HepG2 (cell line): ENCODE results near the gene CBX2. TPM values are rescaled to one million over a fixed set of nuclear protein-coding genes. Genes with fewer than 3 reads are reported as not detected.

Experiments used
- ATAC-seq: fragments of 200-7000 bp; cut with Tn5 transposase; 3 replicates; pipeline ENCODE4 v1.9.1; 2020; ENCODE audit warnings: mild to moderate bottlenecking, moderate library complexity
- BruUV-seq: library from RNA; stranded (reverse); fragments of 400-500 nt; replicated peaks from 2 replicates; lab custom pipeline; 2021; lab: Mats Ljungman, UMichigan
- CTCF ChIA-PET: fragments of 300-600 bp; formaldehyde crosslinking; extraction: SDS; loops from one replicate; lab custom pipeline; 2021; ENCODE audit warnings: low total read pairs, inconsistent platforms, low intra/inter-chr PET ratio; lab: Yijun Ruan, JAX
- POLR2A ChIA-PET: fragments of 350-600 bp; sonication (Branson Sonifier 250); formaldehyde crosslinking; loops from one replicate; lab custom pipeline; 2020; ENCODE audit warnings: antibody characterized with exemption, inconsistent platforms; lab: Yijun Ruan, JAX
- DNase-seq: peaks from one replicate; pipeline ENCODE4 v3.0.0-alpha.2; 2015; ENCODE audit warnings: low spot score
- FAIRE-seq: peaks from 3 replicates; lab custom pipeline; 2011; peaks lifted over from hg19 to GRCh38; lab: Jason Lieb, UNC
- H2AFZ ChIP-seq: one replicate; pipeline ENCODE4 v1.6.1; 2011; ENCODE audit warnings: low read length, inconsistent platforms
- H3K27ac ChIP-seq: fragments of 300-600 bp; 3 replicates; pipeline ENCODE4 v1.8.0; 2011; ENCODE audit warnings: mixed run types, mild to moderate bottlenecking, mixed read lengths, low read length, inconsistent platforms; ENCODE audit not compliant: insufficient read depth; ENCODE audit errors: extremely low read length
- H3K27me3 ChIP-seq, 2 experiments: fragments of 200-600 bp in 1 of 2; 2 replicates in 1 of 2; 3 replicates in 1 of 2; pipeline versions ENCODE4 v1.6.0 to v1.8.0; 2011; ENCODE audit warnings: low read length in 2 of 2, mild to moderate bottlenecking in 2 of 2, moderate library complexity in 2 of 2, inconsistent platforms in 1 of 2; ENCODE audit not compliant: insufficient read depth in 2 of 2, control insufficient read depth in 1 of 2
- H3K36me3 ChIP-seq, 2 experiments: fragments of 200-600 bp in 1 of 2; replicated peaks in 1 of 2; 2 replicates in 1 of 2; 3 replicates in 1 of 2; pipeline versions ENCODE4 v1.5.1 to v1.8.0; 2011; ENCODE audit warnings: low read length in 2 of 2, inconsistent platforms in 1 of 2; ENCODE audit not compliant: insufficient read depth in 2 of 2, control insufficient read depth in 1 of 2
- H3K4me1 ChIP-seq: 2 replicates; pipeline ENCODE4 v1.5.1; 2012; ENCODE audit warnings: low read length, inconsistent platforms; ENCODE audit not compliant: insufficient read depth
- H3K4me2 ChIP-seq: 2 replicates; pipeline ENCODE4 v1.6.0; 2011; ENCODE audit warnings: low read depth, low read length, inconsistent platforms
- H3K4me3 ChIP-seq, 3 experiments: fragments of 200-600 bp in 1 of 3; sonication (generic), shearing (Covaris generic) in 1 of 3; replicated peaks in 1 of 3; 2 replicates each; pipeline ENCODE4 v1.5.1; 2011 to 2016; ENCODE audit warnings: low read length in 3 of 3, inconsistent platforms in 2 of 3, low read depth in 2 of 3, mild to moderate bottlenecking in 2 of 3, control low read depth in 1 of 3, mixed read lengths in 1 of 3; ENCODE audit not compliant: insufficient read depth in 1 of 3
- H3K79me2 ChIP-seq: one replicate; pipeline ENCODE4 v1.6.1; 2011; ENCODE audit warnings: low read length, inconsistent platforms; ENCODE audit not compliant: insufficient read depth
- H3K9ac ChIP-seq: 2 replicates; pipeline ENCODE4 v1.6.0; 2011; ENCODE audit warnings: mild to moderate bottlenecking, low read depth, low read length, inconsistent platforms; ENCODE audit not compliant: insufficient read depth
- H3K9me3 ChIP-seq: 2 replicates; pipeline ENCODE4 v1.5.1; 2012; ENCODE audit warnings: mild to moderate bottlenecking, low read length
- H4K20me1 ChIP-seq: 2 replicates; pipeline ENCODE4 v1.6.0; 2011; ENCODE audit warnings: inconsistent platforms, mild to moderate bottlenecking, low read length, moderate library complexity; ENCODE audit not compliant: insufficient read depth
- AGO1 ChIP-seq: fragments of 200-400 bp; formaldehyde crosslinking; IDR thresholded peaks from 2 replicates; pipeline ENCODE4 v1.6.1; 2017; ENCODE audit warnings: mild to moderate bottlenecking, low read depth, low read length, moderate library complexity; ENCODE audit not compliant: poor library complexity, severe bottlenecking
- HMGA1 ChIP-seq: sonication (generic); formaldehyde crosslinking; conservative IDR thresholded peaks from 2 replicates; pipeline ENCODE4 v1.4.0; 2020; ENCODE audit warnings: missing genetic modification reagents
- NCOA1 ChIP-seq: sonication (generic); formaldehyde crosslinking; IDR thresholded peaks from 2 replicates; pipeline ENCODE4 v1.9.0; 2021; ENCODE audit warnings: missing genetic modification reagents
- SIN3A ChIP-seq: IDR thresholded peaks from 2 replicates; pipeline ENCODE4 v1.6.1; 2011; ENCODE audit warnings: low read depth, mild to moderate bottlenecking, control low read depth, low read length, borderline replicate concordance
- SP5 ChIP-seq: IDR thresholded peaks from 2 replicates; pipeline ENCODE4 v1.6.1; 2016; ENCODE audit warnings: low read depth, borderline replicate concordance
- TAF15 ChIP-seq: fragments of 200-400 bp; formaldehyde crosslinking; IDR thresholded peaks from one replicate; pipeline ENCODE4 v1.6.1; 2018; ENCODE audit warnings: mild to moderate bottlenecking, low read depth, low read length; ENCODE audit not compliant: poor library complexity, severe bottlenecking
- TGIF2 ChIP-seq: IDR thresholded peaks from 2 replicates; pipeline ENCODE4 v1.6.1; 2016; ENCODE audit warnings: control low read depth, missing compliant biosample characterization
- ZBTB33 ChIP-seq: sonication (generic); formaldehyde crosslinking; IDR thresholded peaks from 2 replicates; pipeline ENCODE4 v1.4.0; 2020; ENCODE audit warnings: missing genetic modification reagents
- ZMYM2 ChIP-seq: sonication (generic); formaldehyde crosslinking; IDR thresholded peaks from 2 replicates; pipeline ENCODE4 v1.8.0; 2022; ENCODE audit warnings: mild to moderate bottlenecking, missing genetic modification reagents
- ZNF136 ChIP-seq: sonication (generic); formaldehyde crosslinking; IDR thresholded peaks from 2 replicates; pipeline ENCODE4 v1.8.1; 2022; ENCODE audit warnings: low read depth, mild to moderate bottlenecking, moderate library complexity, missing genetic modification reagents
- ZNF703 ChIP-seq: sonication (generic); formaldehyde crosslinking; IDR thresholded peaks from 2 replicates; pipeline ENCODE4 v1.5.1; 2020; ENCODE audit warnings: missing genetic modification reagents, mild to moderate bottlenecking, moderate library complexity, borderline replicate concordance
- ZSCAN21 ChIP-seq: sonication (generic); formaldehyde crosslinking; IDR thresholded peaks from 2 replicates; pipeline ENCODE4 v1.8.0; 2022; ENCODE audit warnings: mild to moderate bottlenecking, missing genetic modification reagents, moderate library complexity, borderline replicate concordance
- WGBS: methylation state at CpG from one replicate; pipeline ENCODE4 v1.1.6; 2017; ENCODE audit warnings: low lambda C conversion rate; 5-methylcytosine and 5-hydroxymethylcytosine counted together
- in situ Hi-C: cut with HindIII; loops from 2 replicates; pipeline ENCODE4 v1.10.0; 2017; ENCODE audit warnings: low pct_unique_long_range_greater_than_20kb; ENCODE audit not compliant: extremely low pct_ligation_motif_present
- intact Hi-C: fragments of 100-400 bp; cut with micrococcal nuclease; formaldehyde crosslinking; loops from one replicate; pipeline ENCODE4 v1.10.0; 2022; ENCODE audit not compliant: unreplicated experiment
- polyA plus RNA-seq, 8 experiments: library from polyadenylated mRNA; depleted of rRNA in 3 of 8; stranded (reverse) in 7 of 8; unstranded in 1 of 8; fragments of >200 nt; fragmentation: Illumina TruSeq in 4 of 8; extraction: Trizol in 4 of 8; gene quantifications; 2 replicates each; pipeline versions ENCODE4 v1.2.1 to v1.2.3, GENCODE V29; 2011 to 2016; ENCODE audit warnings: low read depth in 4 of 8, missing spikeins in 1 of 8, mixed read lengths in 1 of 8; ENCODE audit not compliant: insufficient read depth in 1 of 8
- total RNA-seq, 5 experiments: library from RNA; depleted of rRNA; stranded (reverse); fragments of >200 nt; fragmentation: Illumina TruSeq; extraction: Trizol; gene quantifications; 2 replicates each; pipeline ENCODE4 v1.2.3, GENCODE V29; 2016; ENCODE audit warnings: low read depth in 1 of 5
- TF ChIP-seq, protein P1 (sequence below): sonication (generic); formaldehyde crosslinking; IDR thresholded peaks from 2 replicates; pipeline ENCODE4 v1.4.0; 2020; ENCODE audit warnings: mild to moderate bottlenecking, missing genetic modification reagents
- TF ChIP-seq, protein P2 (sequence below), 2 experiments: IDR thresholded peaks; 2 replicates each; pipeline ENCODE4 v1.6.1; 2011 to 2012; ENCODE audit warnings: low read length in 2 of 2, borderline replicate concordance in 1 of 2, low read depth in 1 of 2, mild to moderate bottlenecking in 1 of 2, moderate library complexity in 1 of 2

CBX2 gene
- total and polyA plus RNA-seq, 2 of the 13 experiments (the other 11 are each of a cell fraction or from before 2014, with no cell fraction given): 14.5 to 31.1 TPM

DNA sequence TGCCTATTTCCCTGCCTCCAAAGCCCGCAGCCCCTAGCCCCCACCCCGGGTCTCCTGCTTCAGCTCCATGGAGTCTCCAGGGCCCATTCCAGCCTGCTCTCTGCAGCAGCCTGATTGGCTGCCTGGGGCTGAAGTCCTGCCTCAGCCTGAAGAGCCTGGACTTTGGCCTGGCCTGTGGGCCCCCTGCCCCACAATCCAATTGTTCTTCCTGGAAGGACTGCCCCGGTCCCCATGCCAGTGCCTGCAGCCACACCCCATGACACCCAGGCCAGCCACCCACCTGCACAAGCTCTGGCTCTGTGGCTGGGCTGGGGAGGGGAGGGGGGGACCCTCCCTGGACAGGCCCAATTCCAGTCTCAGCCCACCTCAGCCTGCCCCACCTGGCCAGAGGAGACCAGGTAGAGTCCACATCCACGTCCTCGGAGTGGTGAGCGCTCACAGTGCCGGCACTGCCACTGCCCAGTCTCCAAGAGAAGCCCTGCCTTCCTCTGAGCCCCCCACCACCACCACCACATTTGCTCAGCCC, 34.9 kb upstream of the CBX2 start:
- H3K4me1 ChIP-seq: peaks cover 90% of the 10 kb centered on the region
- peak overlapping the region; percentile 96 for H3K4me2 ChIP-seq
- 0% methylated on average over 7 of the region's 7 CpGs for WGBS
- H3K79me2 ChIP-seq: no peaks in the 10 kb centered on the region
- ChIA-PET POLR2A (interaction anchor here (0.6 to 5.4 kb wide), 25 partner anchors 10 to 388 kb away, joined by 3 to 46 read pairs (median 5); partner anchors contain the start of genes CBX4 and CBX8), CTCF (interaction anchor here (0.8 to 1.5 kb wide), 2 partner anchors 32 to 47 kb away, joined by 3 to 4 read pairs; no protein-coding TSS in a partner anchor)
- ATAC-seq (peak; percentile 70), DNase-seq (peak; percentile 85), FAIRE-seq (peak; percentile 89)
- in situ Hi-C loops (no loop called here), intact Hi-C loops (loop anchor here (5.0 to 10.0 kb wide), 5 partner anchors 34 to 244 kb away; partner anchors contain the start of genes CBX2, CBX4 and CBX8)
- H3K9ac ChIP-seq: peak overlapping the region; percentile 63
- no peaks in the 10 kb centered on the region for H3K36me3 ChIP-seq
- no peak overlapping the region for H2AFZ ChIP-seq
- peak overlapping the region; percentile 38 for H3K27ac ChIP-seq
- peak overlapping the region; percentile 53 to 75 (median 56) for H3K4me3 ChIP-seq
- no TSS peak for BruUV-seq
- H3K9me3 ChIP-seq: no peaks in the 10 kb centered on the region
- no peaks in the 10 kb centered on the region for H4K20me1 ChIP-seq
- peaks cover 10 to 21% of the 10 kb centered on the region in 2 experiments; a peak in 4 of 5 replicates for H3K27me3 ChIP-seq
- peak; percentile 77 for TF ChIP-seq ZSCAN21
- 0 out of 2 replicates have a peak, but pooled peaks have one; percentile 72 for TF ChIP-seq SIN3A
- no peak for TF ChIP-seq NCOA1
- TF ChIP-seq ZNF136: 0 out of 2 replicates have a peak, but pooled peaks have one; percentile 48
- peak; percentile 66; the same call in 1 of the 2 replicates for TF ChIP-seq TGIF2 (CRISPR knock-in tag)
- TF ChIP-seq, protein P1, sequence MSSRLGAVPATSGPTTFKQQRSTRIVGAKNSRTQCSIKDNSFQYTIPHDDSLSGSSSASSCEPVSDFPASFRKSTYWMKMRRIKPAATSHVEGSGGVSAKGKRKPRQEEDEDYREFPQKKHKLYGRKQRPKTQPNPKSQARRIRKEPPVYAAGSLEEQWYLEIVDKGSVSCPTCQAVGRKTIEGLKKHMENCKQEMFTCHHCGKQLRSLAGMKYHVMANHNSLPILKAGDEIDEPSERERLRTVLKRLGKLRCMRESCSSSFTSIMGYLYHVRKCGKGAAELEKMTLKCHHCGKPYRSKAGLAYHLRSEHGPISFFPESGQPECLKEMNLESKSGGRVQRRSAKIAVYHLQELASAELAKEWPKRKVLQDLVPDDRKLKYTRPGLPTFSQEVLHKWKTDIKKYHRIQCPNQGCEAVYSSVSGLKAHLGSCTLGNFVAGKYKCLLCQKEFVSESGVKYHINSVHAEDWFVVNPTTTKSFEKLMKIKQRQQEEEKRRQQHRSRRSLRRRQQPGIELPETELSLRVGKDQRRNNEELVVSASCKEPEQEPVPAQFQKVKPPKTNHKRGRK: 0 out of 2 replicates have a peak, but pooled peaks have one; percentile 18
- peak; percentile 86 for TF ChIP-seq ZMYM2 (CRISPR knock-in tag)
- peak; percentile 32; the same call in 1 of the 2 replicates for TF ChIP-seq ZBTB33 (CRISPR knock-in tag)
- TF ChIP-seq SP5 (CRISPR knock-in tag): peak; percentile 73; the same call in 1 of the 2 replicates
- no peak for TF ChIP-seq HMGA1 (CRISPR knock-in tag)
- peak; percentile 91 for TF ChIP-seq AGO1
- TF ChIP-seq ZNF703 (CRISPR knock-in tag): peak; percentile 36; the same call in 1 of the 2 replicates
- TF ChIP-seq TAF15: no peak
- TF ChIP-seq, protein P2, sequence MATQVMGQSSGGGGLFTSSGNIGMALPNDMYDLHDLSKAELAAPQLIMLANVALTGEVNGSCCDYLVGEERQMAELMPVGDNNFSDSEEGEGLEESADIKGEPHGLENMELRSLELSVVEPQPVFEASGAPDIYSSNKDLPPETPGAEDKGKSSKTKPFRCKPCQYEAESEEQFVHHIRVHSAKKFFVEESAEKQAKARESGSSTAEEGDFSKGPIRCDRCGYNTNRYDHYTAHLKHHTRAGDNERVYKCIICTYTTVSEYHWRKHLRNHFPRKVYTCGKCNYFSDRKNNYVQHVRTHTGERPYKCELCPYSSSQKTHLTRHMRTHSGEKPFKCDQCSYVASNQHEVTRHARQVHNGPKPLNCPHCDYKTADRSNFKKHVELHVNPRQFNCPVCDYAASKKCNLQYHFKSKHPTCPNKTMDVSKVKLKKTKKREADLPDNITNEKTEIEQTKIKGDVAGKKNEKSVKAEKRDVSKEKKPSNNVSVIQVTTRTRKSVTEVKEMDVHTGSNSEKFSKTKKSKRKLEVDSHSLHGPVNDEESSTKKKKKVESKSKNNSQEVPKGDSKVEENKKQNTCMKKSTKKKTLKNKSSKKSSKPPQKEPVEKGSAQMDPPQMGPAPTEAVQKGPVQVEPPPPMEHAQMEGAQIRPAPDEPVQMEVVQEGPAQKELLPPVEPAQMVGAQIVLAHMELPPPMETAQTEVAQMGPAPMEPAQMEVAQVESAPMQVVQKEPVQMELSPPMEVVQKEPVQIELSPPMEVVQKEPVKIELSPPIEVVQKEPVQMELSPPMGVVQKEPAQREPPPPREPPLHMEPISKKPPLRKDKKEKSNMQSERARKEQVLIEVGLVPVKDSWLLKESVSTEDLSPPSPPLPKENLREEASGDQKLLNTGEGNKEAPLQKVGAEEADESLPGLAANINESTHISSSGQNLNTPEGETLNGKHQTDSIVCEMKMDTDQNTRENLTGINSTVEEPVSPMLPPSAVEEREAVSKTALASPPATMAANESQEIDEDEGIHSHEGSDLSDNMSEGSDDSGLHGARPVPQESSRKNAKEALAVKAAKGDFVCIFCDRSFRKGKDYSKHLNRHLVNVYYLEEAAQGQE (IDR thresholded peaks at IDR 0.05; ENCODE audit: borderline replicate concordance in 1 of 2, low read depth in 1 of 2, low read length in 2 of 2): peak in 1 of 2 experiments; percentile 59; a peak in 1 of 4 replicates
